Stimulated activated CD8-positive, alpha-beta memory T cell treated with anti-CD3 and anti-CD28 coated beads, Interleukin-4, amount 100 ng/mL, for 24 hours (primary cell): ENCODE results near the gene TMEM31.
"Not testable (repeated sequence)": the region's sequence is repeated elsewhere in the genome, so short reads cannot be mapped to it uniquely, and the experiment has no call there.

Source experiments
- DNase-seq: peaks from one replicate; pipeline ENCODE4 v3.0.0-alpha.2; 2020; ENCODE audit warnings: low read depth

The TMEM31 gene

GRCh38 chrX:103726477-103726876 lies 15.8 kb downstream of the TMEM31 start:
- no peak for DNase-seq

GRCh38 chrX:103727115-103727514 lies 16.4 kb downstream of the TMEM31 start:
- no peak for DNase-seq

- DNase-seq, result no peak
Observed at GRCh38 chrX:103729015-103729414, 18.3 kb downstream of the TMEM31 start.

GRCh38 chrX:103730147-103730795 lies 19.6 kb downstream of the TMEM31 start:
- DNase-seq, result no peak

GRCh38 chrX:103730796-103731493 lies 20.2 kb downstream of the TMEM31 start:
- DNase-seq, result no peak

GRCh38 chrX:103733017-103733416 lies 22.3 kb downstream of the TMEM31 start:
- DNase-seq, result no peak

GRCh38 chrX:103734125-103734760 lies 23.5 kb downstream of the TMEM31 start:
- no peak for DNase-seq

- DNase-seq, result no peak
Observed at GRCh38 chrX:103737696-103738095, 27.0 kb downstream of the TMEM31 start.

GRCh38 chrX:103739421-103739820 lies 28.7 kb downstream of the TMEM31 start:
- no peak for DNase-seq

- DNase-seq, result no peak
Observed at GRCh38 chrX:103741879-103742278, 31.2 kb downstream of the TMEM31 start.

- no peak for DNase-seq
Observed at GRCh38 chrX:103742339-103742738, 31.6 kb downstream of the TMEM31 start.

- DNase-seq, result no peak
Observed at GRCh38 chrX:103747163-103747562, 36.5 kb downstream of the TMEM31 start.

GRCh38 chrX:103754401-103754800 lies 43.7 kb downstream of the TMEM31 start:
- no peak for DNase-seq

GRCh38 chrX:103756736-103757135 lies 46.0 kb downstream of the TMEM31 start:
- DNase-seq, result no peak

- DNase-seq, result no peak
Observed at GRCh38 chrX:103758555-103758954, 47.8 kb downstream of the TMEM31 start.

- not testable (repeated sequence) for DNase-seq
Observed at GRCh38 chrX:103763541-103763940, 52.8 kb downstream of the TMEM31 start.
